Activated CD4-positive, alpha-beta memory T cell treated with anti-CD3 and anti-CD28 coated beads, Interleukin-2, amount 10 ng/mL, durations not matched to agents 7 days and 5 days (primary cell): ENCODE data around the gene OSBPL6. TPM values are rescaled to one million over a fixed set of nuclear protein-coding genes. Genes with fewer than 3 reads are reported as not detected.
"Not testable (repeated sequence)": the region's sequence is repeated elsewhere in the genome, so short reads cannot be mapped to it uniquely, and the experiment has no call there.

ENCODE experiments used
- CTCF ChIA-PET: fragments of 350-600 bp; sonication (Branson Sonifier 250); formaldehyde crosslinking; loops from one replicate; lab custom pipeline; 2021; ENCODE audit warnings: antibody characterized with exemption, inconsistent platforms; lab: Charles Lee
- POLR2A ChIA-PET: fragments of 350-600 bp; sonication (Branson Sonifier 250); formaldehyde crosslinking; loops from one replicate; lab custom pipeline; 2021; ENCODE audit warnings: antibody characterized with exemption; lab: Charles Lee
- DNase-seq: peaks from one replicate; pipeline ENCODE4 v3.0.0-alpha.2; 2020
- H3K27ac Mint-ChIP-seq: one replicate; pipeline ENCODE4 v1.8.0; 2021; ENCODE audit warnings: mild to moderate bottlenecking, mixed read lengths
- H3K27me3 Mint-ChIP-seq: one replicate; pipeline ENCODE4 v1.8.0; 2021; ENCODE audit warnings: mixed read lengths
- H3K36me3 Mint-ChIP-seq: one replicate; pipeline ENCODE4 v1.8.0; 2021; ENCODE audit warnings: low read depth, mixed read lengths
- H3K4me1 Mint-ChIP-seq: one replicate; pipeline ENCODE4 v1.8.0; 2021; ENCODE audit warnings: mixed read lengths
- H3K4me3 Mint-ChIP-seq: one replicate; pipeline ENCODE4 v1.8.0; 2021; ENCODE audit warnings: mild to moderate bottlenecking, mixed read lengths
- H3K9me3 Mint-ChIP-seq: one replicate; pipeline ENCODE4 v1.8.0; 2021; ENCODE audit warnings: mixed read lengths
- total RNA-seq, 2 experiments: library from RNA; stranded (reverse); gene quantifications; one replicate each; pipeline ENCODE4 v1.2.3, GENCODE V29; 2021

OSBPL6 gene
- total RNA-seq, 2 experiments from 2014 or later: 0.78 to 0.88 TPM

DNA sequence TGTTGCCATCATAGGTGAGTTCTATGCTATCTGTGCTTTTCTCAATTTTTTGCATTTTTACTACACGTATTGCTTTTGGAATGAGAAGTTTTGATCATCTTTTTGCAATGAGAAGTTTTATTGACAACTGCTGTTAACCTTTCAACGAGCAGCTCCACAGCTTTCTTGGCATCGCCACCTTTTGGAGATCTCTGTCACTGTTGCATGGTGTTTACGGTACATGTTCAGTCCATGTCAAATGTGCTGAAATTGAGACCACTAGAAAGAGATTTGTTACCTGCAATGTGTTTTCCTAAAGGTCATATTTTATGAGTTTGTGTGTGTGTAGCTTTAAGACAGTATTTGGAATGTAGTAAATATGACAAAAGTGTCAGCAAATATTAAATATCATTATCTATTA, 120.8 kb downstream of the OSBPL6 start:
- POLR2A ChIA-PET: no interaction called here
- H3K9me3 Mint-ChIP-seq: no peaks in the 10 kb centered on the region
- H3K4me3 Mint-ChIP-seq: no peak overlapping the region
- H3K27ac Mint-ChIP-seq: no peak overlapping the region
- DNase-seq: no peak
- no peaks in the 10 kb centered on the region for H3K36me3 Mint-ChIP-seq
- CTCF ChIA-PET: no interaction called here
- H3K4me1 Mint-ChIP-seq: no peaks in the 10 kb centered on the region
- peaks cover 23% of the 10 kb centered on the region for H3K27me3 Mint-ChIP-seq

DNA sequence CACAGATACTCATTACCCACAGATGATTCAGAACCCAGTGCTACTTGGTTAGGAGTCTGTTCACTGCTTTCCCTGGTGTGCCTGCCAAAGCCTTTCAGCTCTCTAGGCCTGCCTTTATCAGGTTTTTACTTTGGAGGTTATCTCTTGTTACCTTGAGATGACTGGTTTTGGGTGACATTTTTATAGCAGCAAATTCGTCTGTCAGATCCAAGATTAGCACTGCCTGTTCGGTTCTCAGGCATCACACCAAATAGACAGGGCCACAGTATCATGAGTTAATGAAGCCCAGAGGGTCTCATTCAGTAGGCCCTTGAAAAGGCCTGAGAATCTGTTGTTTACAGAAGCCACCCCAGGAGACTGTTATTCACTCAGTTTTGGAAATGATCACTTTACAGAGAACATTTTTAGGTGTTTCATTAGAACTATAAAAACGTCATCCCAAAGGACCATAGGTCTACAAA, 121.2 kb downstream of the OSBPL6 start:
- ChIA-PET POLR2A (no interaction called here), CTCF (no interaction called here)
- H3K9me3 Mint-ChIP-seq: no peaks in the 10 kb centered on the region
- H3K27me3 Mint-ChIP-seq: peaks cover 24% of the 10 kb centered on the region
- H3K4me3 Mint-ChIP-seq: no peak overlapping the region
- H3K36me3 Mint-ChIP-seq: no peaks in the 10 kb centered on the region
- no peak for DNase-seq
- no peaks in the 10 kb centered on the region for H3K4me1 Mint-ChIP-seq
- no peak overlapping the region for H3K27ac Mint-ChIP-seq

DNA sequence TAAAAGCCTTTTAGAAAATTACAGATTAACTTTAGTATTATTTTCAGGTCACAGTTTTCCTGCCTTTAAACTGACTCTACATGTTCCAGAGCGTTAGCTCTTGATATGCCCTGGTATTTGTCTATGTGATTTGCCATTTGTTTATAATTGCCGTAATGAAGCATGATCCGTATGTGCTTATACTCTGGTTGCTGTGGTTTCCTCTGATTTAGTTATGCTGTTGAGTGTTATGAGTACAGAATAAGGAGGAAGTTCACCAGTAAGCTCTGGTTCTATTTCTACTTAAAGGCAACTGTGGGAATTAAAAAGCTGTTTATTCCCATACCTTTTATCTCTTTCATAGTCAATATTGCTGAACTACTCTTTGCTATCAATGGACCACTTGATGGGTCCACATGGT, 123.5 kb downstream of the OSBPL6 start:
- no peaks in the 10 kb centered on the region for H3K4me1 Mint-ChIP-seq
- H3K27ac Mint-ChIP-seq: no peak overlapping the region
- POLR2A ChIA-PET: no interaction called here
- no peaks in the 10 kb centered on the region for H3K9me3 Mint-ChIP-seq
- no peak for DNase-seq
- H3K27me3 Mint-ChIP-seq: peaks cover 24% of the 10 kb centered on the region
- H3K36me3 Mint-ChIP-seq: no peaks in the 10 kb centered on the region
- H3K4me3 Mint-ChIP-seq: no peak overlapping the region
- CTCF ChIA-PET: no interaction called here

DNA sequence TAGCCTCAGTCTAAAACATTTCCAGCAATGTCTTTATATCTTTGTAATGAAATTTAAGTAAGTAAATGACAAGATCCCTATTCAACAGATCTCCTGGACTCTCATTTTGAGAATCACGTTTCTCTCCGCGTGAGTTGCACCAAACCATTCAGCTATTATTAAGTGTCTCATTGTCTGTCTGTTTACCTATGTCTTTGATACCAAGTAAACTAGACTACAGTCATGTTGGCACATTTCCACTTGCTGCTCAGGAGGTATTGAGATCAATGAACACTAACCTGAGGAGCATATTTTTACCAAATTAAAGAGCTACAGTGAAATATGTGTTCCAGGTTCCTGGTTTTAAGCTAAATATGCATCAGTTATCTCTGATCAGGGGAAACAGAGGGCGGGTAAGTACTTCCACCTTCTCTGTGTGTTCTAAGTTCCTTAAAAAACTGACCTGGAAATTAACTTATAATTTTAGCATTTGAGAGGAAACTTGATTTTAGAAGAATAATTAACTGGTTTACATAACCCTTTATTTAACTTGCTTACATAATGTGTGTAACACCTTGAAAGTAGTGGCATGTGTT, 125.8 kb downstream of the OSBPL6 start:
- no peak overlapping the region for H3K4me3 Mint-ChIP-seq

DNA sequence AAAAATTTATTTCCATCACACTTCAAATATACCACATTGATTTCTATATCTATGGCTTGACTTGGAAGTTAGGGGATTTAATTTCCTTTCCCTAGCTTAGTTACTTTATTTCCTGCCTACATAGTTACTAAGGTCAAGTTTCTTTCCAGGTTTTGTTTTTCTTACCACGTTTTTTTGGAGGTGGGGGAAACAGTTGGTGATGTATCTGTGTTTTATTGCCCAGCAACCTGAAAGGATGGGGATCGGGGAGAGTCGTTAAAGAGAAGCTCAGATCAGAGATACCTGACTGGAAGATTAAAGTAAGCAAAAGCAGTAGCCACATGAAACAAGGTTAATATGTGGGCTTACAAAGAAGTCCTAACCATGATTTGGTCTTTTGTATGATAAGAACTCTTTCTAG, 127.8 kb downstream of the OSBPL6 start:
- DNase-seq: no peak
- no peaks in the 10 kb centered on the region for H3K9me3 Mint-ChIP-seq
- no peaks in the 10 kb centered on the region for H3K4me1 Mint-ChIP-seq
- H3K27me3 Mint-ChIP-seq: peaks cover 40% of the 10 kb centered on the region
- no peak overlapping the region for H3K27ac Mint-ChIP-seq
- H3K36me3 Mint-ChIP-seq: no peaks in the 10 kb centered on the region
- CTCF ChIA-PET: interaction anchor here (1.0 kb wide), 1 partner anchor 16 kb away, joined by 3 read pairs; no protein-coding TSS in a partner anchor
- POLR2A ChIA-PET: no interaction called here
- H3K4me3 Mint-ChIP-seq: no peak overlapping the region

More for the DNA sequence above, 125.8 kb downstream of the OSBPL6 start:
- peaks cover 36% of the 10 kb centered on the region for H3K27me3 Mint-ChIP-seq
- no peak overlapping the region for H3K27ac Mint-ChIP-seq
- ChIA-PET CTCF (no interaction called here), POLR2A (no interaction called here)
- no peaks in the 10 kb centered on the region for H3K36me3 Mint-ChIP-seq
- H3K4me1 Mint-ChIP-seq: no peaks in the 10 kb centered on the region
- H3K9me3 Mint-ChIP-seq: no peaks in the 10 kb centered on the region
- DNase-seq: no peak

DNA sequence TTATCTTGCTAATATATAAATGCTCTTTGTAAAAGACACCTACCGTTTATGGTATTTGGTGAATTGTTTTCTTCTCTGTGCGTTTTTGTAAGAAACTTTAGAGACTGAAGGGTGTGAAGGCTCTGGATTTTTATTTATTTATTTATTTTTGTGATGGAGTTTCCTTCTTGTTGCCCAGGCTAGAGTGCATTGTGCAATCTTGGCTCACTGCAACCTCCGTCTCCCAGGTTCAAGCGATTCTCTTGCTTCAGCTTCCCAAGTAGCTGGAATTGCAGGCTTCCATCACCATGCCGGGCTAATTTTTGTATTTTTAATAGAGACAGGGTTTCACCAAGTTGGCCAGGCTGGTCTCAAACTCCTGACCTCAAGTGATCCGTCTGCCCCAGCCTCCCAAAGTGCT, 129.0 kb downstream of the OSBPL6 start:
- H3K27ac Mint-ChIP-seq, H3K36me3 Mint-ChIP-seq, H3K4me3 Mint-ChIP-seq, H3K4me1 Mint-ChIP-seq, DNase-seq, H3K9me3 Mint-ChIP-seq, POLR2A ChIA-PET: not testable (repeated sequence)
- peaks cover 37% of the 10 kb centered on the region for H3K27me3 Mint-ChIP-seq
- CTCF ChIA-PET: interaction anchor here (1.0 kb wide), 1 partner anchor 17 kb away, joined by 3 read pairs; no protein-coding TSS in a partner anchor

DNA sequence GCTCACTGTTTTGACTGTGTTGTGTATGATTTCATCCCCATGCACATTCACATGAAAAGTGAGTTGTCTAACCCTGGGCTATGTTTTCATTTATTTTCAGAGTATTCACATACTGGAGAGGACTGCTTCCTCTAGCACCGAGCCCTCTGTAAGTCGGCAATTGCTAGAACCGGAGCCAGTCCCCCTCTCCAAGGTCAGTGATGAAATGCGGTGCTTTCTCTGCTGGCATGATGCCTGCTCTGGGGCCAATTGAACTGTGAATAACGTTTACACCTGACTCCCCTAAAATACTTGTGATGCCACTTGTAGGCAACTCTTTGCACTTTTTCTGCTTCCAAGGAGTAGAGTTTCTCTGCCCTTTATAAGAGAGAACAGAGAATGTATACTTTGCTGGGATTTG, 129.8 kb downstream of the OSBPL6 start:
- no peak for DNase-seq
- no peaks in the 10 kb centered on the region for H3K9me3 Mint-ChIP-seq
- no peak overlapping the region for H3K27ac Mint-ChIP-seq
- peaks cover 32% of the 10 kb centered on the region for H3K27me3 Mint-ChIP-seq
- POLR2A ChIA-PET: no interaction called here
- CTCF ChIA-PET: interaction anchor here (1.0 kb wide), 1 partner anchor 18 kb away, joined by 3 read pairs; no protein-coding TSS in a partner anchor
- H3K4me3 Mint-ChIP-seq: no peak overlapping the region
- H3K4me1 Mint-ChIP-seq: no peaks in the 10 kb centered on the region
- H3K36me3 Mint-ChIP-seq: no peaks in the 10 kb centered on the region

DNA sequence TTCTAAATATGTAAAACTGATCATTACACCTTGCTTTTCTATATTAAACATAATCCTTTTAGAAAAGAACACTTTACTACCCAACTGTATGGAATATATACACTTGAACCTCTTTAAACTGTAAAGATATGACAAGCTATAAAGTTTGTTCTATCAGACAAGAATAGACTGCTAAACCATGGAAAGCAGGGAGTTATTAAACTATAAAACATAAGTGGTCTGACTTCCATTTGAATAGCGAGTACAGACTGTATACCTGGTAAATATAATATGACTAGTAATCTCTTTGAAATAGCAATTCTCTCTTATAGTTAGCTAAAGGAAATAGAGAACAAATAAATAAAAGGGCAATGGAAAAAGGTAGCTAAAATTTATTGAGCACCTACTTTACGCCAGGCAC, 131.0 kb downstream of the OSBPL6 start:
- Mint-ChIP-seq H3K27me3 (peaks cover 26% of the 10 kb centered on the region), H3K4me1 (no peaks in the 10 kb centered on the region), H3K36me3 (no peaks in the 10 kb centered on the region), H3K9me3 (no peaks in the 10 kb centered on the region), H3K4me3 (no peak overlapping the region), H3K27ac (no peak overlapping the region)
- DNase-seq: no peak
- CTCF ChIA-PET: interaction anchor here (1.4 kb wide), 1 partner anchor 89 kb away, joined by 5 read pairs; no protein-coding TSS in a partner anchor
- POLR2A ChIA-PET: no interaction called here

DNA sequence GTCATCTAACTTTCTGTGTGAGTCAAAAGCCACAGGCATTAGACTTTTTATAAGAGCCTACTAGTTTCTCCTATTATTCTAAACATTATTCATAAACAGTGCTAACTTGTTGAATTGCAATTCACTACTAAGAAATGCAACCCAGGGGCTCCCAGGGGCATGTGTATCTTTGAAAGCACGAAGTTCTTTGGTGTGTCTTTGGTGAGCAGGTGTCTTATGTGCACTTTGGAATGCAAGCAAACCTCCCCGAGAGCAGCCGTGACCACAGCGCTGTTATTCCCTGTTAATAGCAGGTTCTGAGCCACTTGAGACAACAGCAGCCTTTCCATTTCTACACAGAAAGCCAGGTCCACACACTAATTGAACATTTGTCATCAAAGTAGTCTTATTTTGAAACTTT, 133.2 kb downstream of the OSBPL6 start:
- no peak for DNase-seq
- ChIA-PET CTCF (no interaction called here), POLR2A (no interaction called here)
- H3K27ac Mint-ChIP-seq: no peak overlapping the region
- no peaks in the 10 kb centered on the region for H3K9me3 Mint-ChIP-seq
- H3K36me3 Mint-ChIP-seq: no peaks in the 10 kb centered on the region
- H3K4me3 Mint-ChIP-seq: no peak overlapping the region
- peaks cover 16% of the 10 kb centered on the region for H3K27me3 Mint-ChIP-seq
- H3K4me1 Mint-ChIP-seq: no peaks in the 10 kb centered on the region

DNA sequence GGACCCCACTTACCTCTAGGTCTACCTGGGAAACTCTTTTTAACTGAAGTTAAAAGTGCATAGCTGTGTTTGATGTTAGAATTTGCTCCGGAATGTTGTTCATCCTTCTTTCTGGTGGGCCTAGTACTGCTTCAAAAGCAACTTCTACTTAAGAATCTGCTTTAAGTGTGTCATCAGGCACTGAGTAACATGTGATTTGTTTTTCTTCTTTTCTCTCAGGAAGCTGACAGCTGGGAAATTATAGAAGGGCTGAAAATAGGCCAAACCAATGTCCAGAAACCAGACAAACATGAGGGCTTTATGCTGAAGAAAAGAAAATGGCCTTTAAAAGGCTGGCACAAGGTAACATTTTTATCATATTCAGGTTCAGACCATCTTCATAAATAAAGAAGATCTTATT, 133.7 kb downstream of the OSBPL6 start:
- DNase-seq: no peak
- H3K9me3 Mint-ChIP-seq: no peaks in the 10 kb centered on the region
- H3K36me3 Mint-ChIP-seq: no peaks in the 10 kb centered on the region
- no peaks in the 10 kb centered on the region for H3K4me1 Mint-ChIP-seq
- H3K27ac Mint-ChIP-seq: no peak overlapping the region
- ChIA-PET POLR2A (no interaction called here), CTCF (no interaction called here)
- peaks cover 16% of the 10 kb centered on the region for H3K27me3 Mint-ChIP-seq
- no peak overlapping the region for H3K4me3 Mint-ChIP-seq

DNA sequence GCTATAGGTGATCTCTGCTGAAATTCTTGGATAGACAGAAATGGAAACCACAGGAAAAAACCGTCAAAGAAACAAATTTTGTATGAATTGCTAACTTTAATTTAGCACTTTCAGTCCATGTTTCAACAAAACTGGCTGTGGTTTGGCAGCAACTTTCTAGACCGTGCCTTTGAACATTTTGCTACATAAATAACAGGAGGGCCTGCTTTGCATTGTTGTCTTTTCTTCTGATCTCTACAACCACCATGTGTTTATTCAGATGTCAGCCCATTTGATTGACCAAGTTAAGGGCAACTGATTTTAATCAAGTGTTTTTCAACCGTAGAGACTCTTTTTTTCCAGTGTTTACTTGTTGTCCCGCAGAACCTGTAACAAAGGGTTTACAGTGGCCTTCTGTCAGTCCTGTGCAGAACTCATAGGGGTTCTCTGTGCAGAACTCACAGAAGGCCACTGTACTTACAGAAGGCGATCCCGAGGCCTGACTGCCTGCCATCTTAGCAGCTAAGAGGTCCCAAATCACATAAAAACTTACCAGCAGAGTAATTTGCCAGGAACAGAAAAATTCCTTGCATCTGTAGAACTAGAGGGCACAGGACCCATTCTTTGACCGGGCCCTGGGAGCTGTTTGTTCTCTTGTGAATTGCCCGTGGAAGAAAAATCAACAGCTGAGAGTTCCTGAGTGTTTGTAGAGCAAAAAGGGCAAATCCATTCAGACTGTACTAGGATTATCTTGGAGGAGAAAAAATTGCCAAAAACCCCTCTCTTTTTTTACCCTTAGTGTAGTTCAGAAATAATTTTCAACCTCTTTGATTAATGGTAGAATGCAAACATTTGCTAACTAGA, 136.1 kb downstream of the OSBPL6 start:
- no peak for DNase-seq
- no peaks in the 10 kb centered on the region for H3K9me3 Mint-ChIP-seq
- CTCF ChIA-PET: no interaction called here
- POLR2A ChIA-PET: no interaction called here
- H3K27me3 Mint-ChIP-seq: peaks cover 4% of the 10 kb centered on the region
- H3K27ac Mint-ChIP-seq: no peak overlapping the region
- no peaks in the 10 kb centered on the region for H3K36me3 Mint-ChIP-seq
- H3K4me1 Mint-ChIP-seq: no peaks in the 10 kb centered on the region
- no peak overlapping the region for H3K4me3 Mint-ChIP-seq

DNA sequence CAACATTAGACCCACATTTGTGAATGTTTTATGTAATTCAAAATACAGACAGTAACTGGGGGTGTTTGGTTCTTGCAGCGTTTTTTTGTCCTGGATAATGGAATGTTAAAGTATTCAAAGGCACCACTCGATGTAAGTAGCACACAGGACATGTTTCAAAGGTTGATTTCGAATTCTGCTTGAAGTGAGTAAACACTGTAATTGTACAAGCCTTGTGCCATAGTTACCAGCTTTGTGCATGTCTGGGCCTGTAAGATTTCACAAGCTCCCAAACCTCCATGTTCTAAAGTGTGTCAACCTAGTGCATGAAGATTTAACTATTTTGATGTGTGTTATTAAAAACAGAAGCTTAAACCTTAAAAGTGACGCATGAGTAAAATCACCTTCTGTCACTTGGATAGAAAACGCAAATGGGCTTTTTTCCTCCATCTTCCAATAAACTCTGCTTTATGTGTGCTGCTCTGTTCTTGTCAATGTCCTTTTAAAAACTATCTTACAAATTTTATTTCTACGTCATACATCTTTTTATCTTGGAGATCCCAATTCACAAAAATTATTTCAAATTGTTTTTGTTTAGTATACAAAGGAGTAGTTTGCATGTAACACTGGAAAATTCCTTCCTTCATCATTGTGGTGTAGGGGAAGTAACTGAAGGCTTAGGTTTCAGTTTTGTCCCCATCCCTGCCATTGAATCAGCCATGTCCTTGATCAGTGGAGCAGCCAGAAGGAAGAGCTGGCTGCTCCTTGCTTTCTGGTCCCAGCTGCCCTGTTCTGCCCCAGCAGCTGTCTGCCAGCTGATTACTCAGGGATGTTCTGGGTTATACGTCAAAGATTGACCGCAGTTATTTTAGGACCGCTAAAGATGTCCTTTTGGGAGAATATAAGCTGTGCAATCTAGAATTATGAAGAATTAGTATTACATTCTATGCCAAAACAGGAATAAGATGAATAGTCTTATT, 137.4 kb downstream of the OSBPL6 start:
- CTCF ChIA-PET: no interaction called here
- no peak for DNase-seq
- H3K4me3 Mint-ChIP-seq: no peak overlapping the region
- no peaks in the 10 kb centered on the region for H3K36me3 Mint-ChIP-seq
- H3K27me3 Mint-ChIP-seq: peaks cover 11% of the 10 kb centered on the region
- no peaks in the 10 kb centered on the region for H3K9me3 Mint-ChIP-seq
- no peak overlapping the region for H3K27ac Mint-ChIP-seq
- no peaks in the 10 kb centered on the region for H3K4me1 Mint-ChIP-seq
- POLR2A ChIA-PET: no interaction called here

DNA sequence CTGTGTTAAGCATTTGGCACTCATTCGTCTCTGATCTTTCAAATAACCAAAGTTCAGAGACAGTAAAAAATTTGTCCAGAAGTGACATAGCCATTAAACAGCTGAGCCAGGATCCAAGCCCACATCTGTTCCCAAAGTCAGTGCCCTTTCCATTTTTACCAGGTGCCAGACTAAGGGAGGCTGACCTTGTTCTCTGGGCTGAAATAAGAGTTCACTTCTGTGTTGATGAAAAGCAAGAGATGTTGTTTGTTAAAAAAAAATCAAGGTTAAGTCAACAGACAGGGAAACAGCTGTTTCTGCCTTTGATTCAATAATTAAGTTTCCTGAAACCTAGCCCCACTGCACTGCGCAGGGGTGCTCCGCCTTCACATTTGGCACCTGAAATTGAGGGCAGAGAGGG, 139.5 kb downstream of the OSBPL6 start:
- H3K4me3 Mint-ChIP-seq: no peak overlapping the region
- no peak overlapping the region for H3K27ac Mint-ChIP-seq
- CTCF ChIA-PET: no interaction called here
- H3K36me3 Mint-ChIP-seq: no peaks in the 10 kb centered on the region
- POLR2A ChIA-PET: no interaction called here
- H3K9me3 Mint-ChIP-seq: no peaks in the 10 kb centered on the region
- H3K4me1 Mint-ChIP-seq: no peaks in the 10 kb centered on the region
- H3K27me3 Mint-ChIP-seq: peaks cover 15% of the 10 kb centered on the region
- no peak for DNase-seq
